Measurements from ENCODE around the gene CDH26.

The CDH26 gene

DNA sequence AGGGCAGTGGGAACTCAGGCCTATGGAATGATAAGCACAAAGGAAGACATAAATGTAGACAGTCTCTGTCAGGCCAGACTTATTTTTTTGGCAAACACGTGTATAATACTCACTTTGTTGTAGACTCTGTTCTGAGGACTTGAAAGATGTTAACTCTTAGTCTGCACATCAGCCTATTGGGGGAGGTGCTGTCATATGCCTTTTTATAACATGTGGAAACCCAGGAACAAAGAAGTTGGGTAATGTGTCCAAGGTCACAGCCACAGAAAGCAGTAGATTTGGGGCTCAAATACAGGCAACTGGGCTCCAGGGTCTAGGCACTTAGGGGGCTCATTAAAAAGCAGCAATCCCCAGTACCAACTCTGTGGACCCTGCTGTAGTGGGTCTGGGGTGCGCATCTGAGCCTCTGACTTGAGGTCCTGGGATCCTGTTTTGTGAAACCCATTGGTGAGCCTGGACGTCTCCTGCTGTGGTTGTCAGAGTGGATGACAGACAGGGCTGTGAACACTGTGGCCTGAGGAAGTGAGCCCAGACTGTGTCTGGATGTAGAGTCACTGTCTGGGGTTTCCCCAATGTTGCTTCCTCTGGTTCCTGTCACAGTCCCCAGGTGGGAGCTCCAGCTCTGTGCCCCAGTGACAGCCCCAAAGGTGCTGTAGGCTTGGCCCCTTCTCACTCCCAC lies 50.0 kb downstream of the CDH26 start:
- TF ChIP-seq ZFX (IDR thresholded peaks at IDR 0.05), result no peak
- TF ChIP-seq, protein P1, sequence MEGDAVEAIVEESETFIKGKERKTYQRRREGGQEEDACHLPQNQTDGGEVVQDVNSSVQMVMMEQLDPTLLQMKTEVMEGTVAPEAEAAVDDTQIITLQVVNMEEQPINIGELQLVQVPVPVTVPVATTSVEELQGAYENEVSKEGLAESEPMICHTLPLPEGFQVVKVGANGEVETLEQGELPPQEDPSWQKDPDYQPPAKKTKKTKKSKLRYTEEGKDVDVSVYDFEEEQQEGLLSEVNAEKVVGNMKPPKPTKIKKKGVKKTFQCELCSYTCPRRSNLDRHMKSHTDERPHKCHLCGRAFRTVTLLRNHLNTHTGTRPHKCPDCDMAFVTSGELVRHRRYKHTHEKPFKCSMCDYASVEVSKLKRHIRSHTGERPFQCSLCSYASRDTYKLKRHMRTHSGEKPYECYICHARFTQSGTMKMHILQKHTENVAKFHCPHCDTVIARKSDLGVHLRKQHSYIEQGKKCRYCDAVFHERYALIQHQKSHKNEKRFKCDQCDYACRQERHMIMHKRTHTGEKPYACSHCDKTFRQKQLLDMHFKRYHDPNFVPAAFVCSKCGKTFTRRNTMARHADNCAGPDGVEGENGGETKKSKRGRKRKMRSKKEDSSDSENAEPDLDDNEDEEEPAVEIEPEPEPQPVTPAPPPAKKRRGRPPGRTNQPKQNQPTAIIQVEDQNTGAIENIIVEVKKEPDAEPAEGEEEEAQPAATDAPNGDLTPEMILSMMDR (conservative IDR thresholded peaks at IDR 0.05), result no peak
- no peak overlapping the region for H3K27ac ChIP-seq

DNA sequence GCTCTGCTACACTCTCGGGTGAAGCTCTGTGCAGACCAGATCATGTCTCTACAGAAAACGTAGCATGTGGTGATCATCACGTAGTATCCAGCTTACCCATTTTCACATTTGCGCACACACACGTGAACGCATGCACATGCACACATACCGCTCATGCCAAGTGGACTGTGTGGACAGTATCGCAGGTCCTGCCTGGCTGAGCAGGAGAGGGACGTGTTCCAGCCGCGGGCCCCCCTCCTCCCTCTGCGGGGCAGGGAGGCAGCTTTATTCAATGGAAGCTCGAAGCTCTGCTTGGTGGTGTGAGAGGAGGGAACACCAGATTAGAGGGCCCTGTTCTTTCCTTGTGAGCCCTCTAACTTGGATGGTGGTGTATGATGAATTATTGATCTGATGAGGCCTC lies 51.1 kb downstream of the CDH26 start:
- TF ChIP-seq ZFX (IDR thresholded peaks at IDR 0.05), result no peak
- TF ChIP-seq, protein P1 (conservative IDR thresholded peaks at IDR 0.05), result no peak
- no peak overlapping the region for H3K27ac ChIP-seq

DNA sequence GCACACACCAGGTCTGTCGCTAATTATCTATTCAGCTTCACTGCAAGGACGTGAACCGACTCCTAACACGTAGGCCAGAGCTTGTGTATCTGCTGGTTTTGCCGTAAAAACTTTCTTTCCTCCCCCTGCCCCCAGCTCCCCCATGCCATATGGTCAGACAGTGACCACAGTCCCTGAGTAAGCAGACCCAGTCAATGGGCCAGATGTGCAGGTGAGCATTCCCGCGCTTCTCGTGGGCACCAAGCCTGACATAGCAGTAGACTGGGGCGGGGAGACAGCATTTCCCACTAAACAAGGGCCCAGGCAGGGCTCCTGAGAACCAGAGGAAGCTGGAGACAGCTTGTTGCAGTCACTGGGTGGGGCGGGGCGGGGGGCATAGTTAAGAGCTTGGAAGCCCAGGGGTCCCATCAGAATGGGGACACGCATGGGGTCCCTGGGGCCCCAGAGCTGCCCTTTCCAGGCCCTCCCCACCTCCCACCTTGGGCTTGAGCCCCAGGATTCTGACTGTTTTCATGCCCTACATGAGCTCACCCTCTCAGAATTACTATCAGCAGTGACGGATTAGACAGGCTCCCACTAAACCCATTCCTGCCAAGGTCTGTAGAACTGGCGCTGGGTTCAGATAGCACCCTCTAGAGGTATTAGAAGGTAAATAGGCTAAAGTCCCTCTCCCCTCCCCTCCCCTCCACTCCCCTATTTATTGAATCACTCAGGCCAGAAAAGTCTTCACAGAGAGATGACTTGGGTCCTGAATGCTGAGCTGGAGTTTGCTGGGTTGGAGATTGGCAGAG lies 51.8 kb downstream of the CDH26 start:
- TF ChIP-seq, protein P1 (conservative IDR thresholded peaks at IDR 0.05), result peak; percentile 55
- TF ChIP-seq ZFX (IDR thresholded peaks at IDR 0.05), result no peak
- H3K27ac ChIP-seq, result no peak overlapping the region

DNA sequence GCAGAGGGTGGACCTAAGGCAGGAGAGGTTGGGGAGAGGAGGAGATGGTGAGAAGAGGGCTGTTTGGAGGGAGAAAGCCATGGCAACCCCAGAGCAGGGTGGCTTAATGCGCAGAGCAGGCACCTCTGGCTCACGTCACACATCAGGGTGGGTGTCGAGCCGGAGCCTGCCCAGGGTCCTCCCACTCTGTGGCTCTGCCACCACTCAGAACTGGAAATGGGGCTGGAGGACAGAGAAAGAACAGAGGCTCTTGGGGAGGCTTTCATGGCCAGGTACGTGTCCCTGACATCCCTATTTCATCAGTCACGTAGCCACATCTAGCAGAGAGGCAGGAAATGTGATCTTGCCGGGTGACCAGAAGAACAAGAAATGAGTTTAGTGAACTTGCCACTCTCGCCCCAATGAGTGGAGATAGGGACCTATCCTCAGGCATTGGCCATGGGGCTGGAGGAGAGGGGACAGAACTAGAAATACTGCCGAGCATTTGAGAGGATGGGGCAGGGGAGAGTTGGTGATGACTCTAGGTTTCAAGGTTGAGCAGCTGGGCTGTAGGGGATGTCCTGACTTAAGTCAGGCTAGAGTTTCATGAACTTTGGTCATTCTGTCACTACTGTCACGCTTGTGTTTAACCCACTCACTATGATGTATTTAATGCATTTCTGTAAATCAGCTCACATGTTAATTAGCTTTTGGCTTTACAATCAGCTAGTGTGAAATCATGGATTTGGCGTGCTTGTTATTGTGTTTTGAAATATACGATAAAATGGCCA lies 52.7 kb downstream of the CDH26 start:
- H3K27ac ChIP-seq, result no peak overlapping the region
- TF ChIP-seq, protein P1 (conservative IDR thresholded peaks at IDR 0.05), result 0 out of 2 replicates have a peak, but pooled peaks have one; percentile 29
- no peak for TF ChIP-seq ZFX (IDR thresholded peaks at IDR 0.05)

DNA sequence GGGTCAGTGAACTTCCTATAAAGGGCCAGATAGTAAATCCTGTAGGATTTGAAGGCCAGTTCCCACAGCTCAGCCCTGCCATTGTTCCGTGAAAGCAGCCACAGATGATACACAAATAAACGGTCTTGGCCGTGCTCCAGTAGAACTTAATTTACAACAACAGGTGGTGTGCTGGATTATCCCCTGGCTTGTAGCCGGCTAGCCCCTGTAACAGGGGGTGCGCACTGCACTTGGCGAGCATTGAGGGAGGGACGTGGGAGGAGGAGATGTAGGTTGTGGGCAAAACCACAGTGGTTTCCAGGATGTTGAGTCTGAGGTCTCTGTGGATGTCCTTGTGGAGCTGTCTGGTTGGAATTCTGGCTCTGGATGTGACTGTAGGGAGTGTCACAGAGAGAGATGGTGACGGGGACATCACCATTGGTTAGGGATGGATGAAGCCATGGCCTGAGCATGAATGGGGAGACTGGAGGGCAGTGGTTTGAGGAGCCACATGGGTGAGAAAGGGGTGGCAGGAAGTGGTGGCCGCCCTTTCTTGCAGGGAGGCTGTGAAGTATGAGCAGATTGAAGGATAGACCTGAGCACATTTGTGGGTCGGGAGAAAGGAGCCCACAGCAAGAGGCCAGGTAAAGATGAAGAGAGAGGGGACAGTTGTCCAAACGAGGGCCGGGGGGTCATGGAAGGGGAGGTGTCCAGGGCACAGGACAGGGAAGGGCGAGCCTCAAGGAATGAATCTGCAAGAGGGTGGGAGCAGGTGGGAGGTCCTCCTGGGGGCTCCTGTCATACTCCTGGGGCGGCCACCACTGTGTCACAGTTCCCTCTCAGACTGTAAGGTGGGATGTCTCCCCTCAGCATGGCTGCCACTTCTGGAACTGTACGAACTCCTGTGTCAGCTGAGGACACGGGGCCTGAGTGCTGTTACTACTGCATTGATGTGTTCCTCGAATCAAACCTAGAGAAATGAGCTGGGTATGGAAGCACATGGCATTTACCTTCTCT lies 53.6 kb downstream of the CDH26 start:
- TF ChIP-seq, protein P1 (conservative IDR thresholded peaks at IDR 0.05), result no peak
- TF ChIP-seq ZFX (IDR thresholded peaks at IDR 0.05), result no peak
- H3K27ac ChIP-seq, result no peak overlapping the region

DNA sequence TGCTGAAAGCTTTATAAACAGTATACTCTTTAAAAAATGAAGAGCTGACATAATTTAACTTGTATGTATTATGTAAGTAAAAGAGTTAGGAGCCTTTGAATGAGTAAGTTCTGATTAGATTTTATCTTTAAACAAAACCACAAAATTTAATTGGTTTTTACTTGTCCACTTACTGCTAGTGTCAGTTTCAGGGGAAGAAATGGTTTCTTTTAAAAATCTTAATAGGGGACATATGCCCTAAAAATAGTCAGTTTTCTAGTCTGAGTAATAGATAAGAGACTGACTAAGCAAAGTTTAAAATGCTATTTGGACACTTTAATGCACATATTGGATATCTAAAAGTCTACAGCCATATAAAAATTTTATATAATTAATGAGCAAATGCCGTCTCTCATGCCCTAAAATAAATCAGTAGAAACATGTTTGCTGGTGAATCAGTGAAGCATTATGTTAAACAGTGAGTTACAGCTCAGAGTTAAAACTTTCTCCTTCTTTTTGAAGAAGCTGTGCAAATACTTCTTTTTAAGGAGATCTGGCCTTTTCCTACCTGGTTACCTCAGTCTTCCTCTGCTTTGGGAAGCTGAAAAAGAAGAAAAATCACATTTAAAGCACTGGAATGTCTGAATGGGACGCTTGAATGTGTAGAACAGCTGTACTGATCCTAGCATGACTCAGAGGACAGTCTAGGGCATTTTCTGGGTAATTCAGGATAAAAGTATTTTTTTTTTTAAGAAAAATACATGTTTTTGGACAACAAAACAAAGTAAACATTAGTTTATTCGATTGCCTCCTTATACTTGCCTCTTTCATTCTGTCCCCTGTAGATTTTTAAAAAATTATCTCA lies 55.3 kb downstream of the CDH26 start:
- no peak overlapping the region for H3K27ac ChIP-seq
- no peak for TF ChIP-seq ZFX (IDR thresholded peaks at IDR 0.05)
- TF ChIP-seq, protein P1 (conservative IDR thresholded peaks at IDR 0.05), result no peak

All from C4-2B (cell line).